SK-N-SH (cell line): ENCODE results near the gene RPS10.

ENCODE experiments used
- FOSL2 ChIP-seq: IDR thresholded peaks from 2 replicates; pipeline ENCODE4 v1.4.0; 2012; ENCODE audit warnings: low read depth, mild to moderate bottlenecking, moderate library complexity, borderline replicate concordance
- GABPA ChIP-seq: IDR thresholded peaks from 2 replicates; pipeline ENCODE4 v1.4.0; 2012; ENCODE audit warnings: low read depth, mild to moderate bottlenecking
- GATA2 ChIP-seq: sonication (generic); formaldehyde crosslinking; IDR thresholded peaks from 2 replicates; pipeline ENCODE4 v1.5.0; 2020; ENCODE audit warnings: mild to moderate bottlenecking, missing genetic modification reagents
- NFIC ChIP-seq: IDR thresholded peaks from 2 replicates; pipeline ENCODE4 v1.4.0; 2012; ENCODE audit warnings: borderline replicate concordance
- POLR2AphosphoS5 ChIP-seq: IDR thresholded peaks from 2 replicates; pipeline ENCODE4 v1.6.1; 2012; ENCODE audit warnings: low read depth, low read length
- RFX5 ChIP-seq: IDR thresholded peaks from 2 replicates; pipeline ENCODE4 v1.6.1; 2012; ENCODE audit warnings: mild to moderate bottlenecking, improper control_type of control experiment, low read length
- TCF12 ChIP-seq: IDR thresholded peaks from 2 replicates; pipeline ENCODE4 v1.4.0; 2012
- YY1 ChIP-seq: IDR thresholded peaks from 2 replicates; pipeline ENCODE4 v1.4.0; 2012; ENCODE audit warnings: low read depth, mild to moderate bottlenecking
- TF ChIP-seq, protein P1 (sequence below): fragments of 200-600 bp; sonication (generic); IDR thresholded peaks from 2 replicates; pipeline ENCODE4 v1.6.1; 2017; ENCODE audit warnings: antibody characterized with exemption, mild to moderate bottlenecking, moderate library complexity
- TF ChIP-seq, protein P2 (sequence below): IDR thresholded peaks from 2 replicates; pipeline ENCODE4 v1.4.0; 2012; ENCODE audit warnings: low read depth
- TF ChIP-seq, protein P3 (sequence below): IDR thresholded peaks from 2 replicates; pipeline ENCODE4; 2012

GRCh38 chr6:34385793-34386195, 40.1 kb downstream of the RPS10 start:
- TF ChIP-seq, protein P1, sequence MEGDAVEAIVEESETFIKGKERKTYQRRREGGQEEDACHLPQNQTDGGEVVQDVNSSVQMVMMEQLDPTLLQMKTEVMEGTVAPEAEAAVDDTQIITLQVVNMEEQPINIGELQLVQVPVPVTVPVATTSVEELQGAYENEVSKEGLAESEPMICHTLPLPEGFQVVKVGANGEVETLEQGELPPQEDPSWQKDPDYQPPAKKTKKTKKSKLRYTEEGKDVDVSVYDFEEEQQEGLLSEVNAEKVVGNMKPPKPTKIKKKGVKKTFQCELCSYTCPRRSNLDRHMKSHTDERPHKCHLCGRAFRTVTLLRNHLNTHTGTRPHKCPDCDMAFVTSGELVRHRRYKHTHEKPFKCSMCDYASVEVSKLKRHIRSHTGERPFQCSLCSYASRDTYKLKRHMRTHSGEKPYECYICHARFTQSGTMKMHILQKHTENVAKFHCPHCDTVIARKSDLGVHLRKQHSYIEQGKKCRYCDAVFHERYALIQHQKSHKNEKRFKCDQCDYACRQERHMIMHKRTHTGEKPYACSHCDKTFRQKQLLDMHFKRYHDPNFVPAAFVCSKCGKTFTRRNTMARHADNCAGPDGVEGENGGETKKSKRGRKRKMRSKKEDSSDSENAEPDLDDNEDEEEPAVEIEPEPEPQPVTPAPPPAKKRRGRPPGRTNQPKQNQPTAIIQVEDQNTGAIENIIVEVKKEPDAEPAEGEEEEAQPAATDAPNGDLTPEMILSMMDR = no peak
- no peak for TF ChIP-seq NFIC
- TF ChIP-seq POLR2AphosphoS5 = no peak
- TF ChIP-seq, protein P2, sequence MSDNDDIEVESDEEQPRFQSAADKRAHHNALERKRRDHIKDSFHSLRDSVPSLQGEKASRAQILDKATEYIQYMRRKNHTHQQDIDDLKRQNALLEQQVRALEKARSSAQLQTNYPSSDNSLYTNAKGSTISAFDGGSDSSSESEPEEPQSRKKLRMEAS = no peak
- no peak for TF ChIP-seq GABPA
- no peak for TF ChIP-seq YY1
- no peak for TF ChIP-seq FOSL2
- TF ChIP-seq, protein P3, sequence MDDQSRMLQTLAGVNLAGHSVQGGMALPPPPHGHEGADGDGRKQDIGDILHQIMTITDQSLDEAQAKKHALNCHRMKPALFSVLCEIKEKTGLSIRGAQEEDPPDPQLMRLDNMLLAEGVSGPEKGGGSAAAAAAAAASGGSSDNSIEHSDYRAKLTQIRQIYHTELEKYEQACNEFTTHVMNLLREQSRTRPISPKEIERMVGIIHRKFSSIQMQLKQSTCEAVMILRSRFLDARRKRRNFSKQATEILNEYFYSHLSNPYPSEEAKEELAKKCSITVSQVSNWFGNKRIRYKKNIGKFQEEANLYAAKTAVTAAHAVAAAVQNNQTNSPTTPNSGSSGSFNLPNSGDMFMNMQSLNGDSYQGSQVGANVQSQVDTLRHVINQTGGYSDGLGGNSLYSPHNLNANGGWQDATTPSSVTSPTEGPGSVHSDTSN = no peak
- TF ChIP-seq RFX5 = no peak
- no peak for TF ChIP-seq GATA2 (CRISPR knock-in tag)
- TF ChIP-seq TCF12 = no peak
